ENCODE measurements around the gene DOC2A.

GRCh38 chr16:29972992-29973383 lies 37.8 kb downstream of the DOC2A start:
- TF ChIP-seq POLR2A (IDR thresholded peaks at IDR 0.05; ENCODE audit: low read depth, low read length) (no peak), CTCF (conservative IDR thresholded peaks at IDR 0.05; ENCODE audit: low read depth, low read length) (no peak), NFE2L2 (IDR thresholded peaks at IDR 0.05; ENCODE audit: low read depth, low read length) (no peak), RAD21 (IDR thresholded peaks at IDR 0.05; ENCODE audit: low read length) (no peak), CEBPB (IDR thresholded peaks at IDR 0.05; ENCODE audit: low read depth, low read length) (no peak), FOS (IDR thresholded peaks at IDR 0.05; ENCODE audit: low read depth, low read length) (no peak), USF2 (IDR thresholded peaks at IDR 0.05; ENCODE audit: low read depth, low read length) (no peak), MXI1 (IDR thresholded peaks at IDR 0.05; ENCODE audit: borderline replicate concordance, low read depth, low read length) (no peak), RCOR1 (IDR thresholded peaks at IDR 0.05; ENCODE audit: insufficient replicate concordance, low read length) (no peak), BHLHE40 (IDR thresholded peaks at IDR 0.05; ENCODE audit: low read depth, low read length) (no peak)

Measured in IMR-90 (cell line).